ENCODE results near the gene TLR10.
A peak's percentile ranks its signal among the peaks of the same experiment; 100 is the strongest.

The TLR10 gene

GRCh38 chr4:38730493-38730829 is 52.3 kb downstream of the TLR10 start:
- TF ChIP-seq EZH2 (IDR thresholded peaks at IDR 0.05; ENCODE audit: borderline replicate concordance, low read depth, low read length, severe bottlenecking), result no peak
- ATAC-seq (ENCODE audit: insufficient read depth, low read depth), result no peak
- Histone ChIP-seq H3K4me3 (ENCODE audit: low read depth in 1 of 2, low read length in 2 of 2) (no peak overlapping the region), H3K79me2 (ENCODE audit: insufficient read depth, low read length) (no peaks in the 10 kb centered on the region), H3K27ac (ENCODE audit: low read length) (no peak overlapping the region), H3K4me2 (ENCODE audit: insufficient read depth, low read length) (no peak overlapping the region), H3K9me3 (ENCODE audit: insufficient read depth, low read length, severe bottlenecking) (peaks cover 3% of the 10 kb centered on the region), H3K27me3 (ENCODE audit: insufficient read depth, low read length, poor library complexity) (no peaks in the 10 kb centered on the region), H3K9ac (ENCODE audit: low read depth, low read length) (no peak overlapping the region), H3K4me1 (ENCODE audit: insufficient read depth, low read length) (no peaks in the 10 kb centered on the region), H2AFZ (ENCODE audit: low read depth, low read length) (no peak overlapping the region), H3K36me3 (ENCODE audit: insufficient read depth, low read length) (no peaks in the 10 kb centered on the region), H4K20me1 (ENCODE audit: insufficient read depth, low read length) (no peaks in the 10 kb centered on the region)
- DNase-seq, result no peak

GRCh38 chr4:38728631-38729141 is 54.1 kb downstream of the TLR10 start:
- H4K20me1 ChIP-seq (ENCODE audit: insufficient read depth, low read length), result no peaks in the 10 kb centered on the region
- no peaks in the 10 kb centered on the region for H3K79me2 ChIP-seq (ENCODE audit: insufficient read depth, low read length)
- TF ChIP-seq CTCF (IDR thresholded peaks at IDR 0.05; ENCODE audit: borderline replicate concordance, extremely low read depth, low read length, poor library complexity, severe bottlenecking), result peak; percentile 8
- TF ChIP-seq EZH2 (IDR thresholded peaks at IDR 0.05; ENCODE audit: borderline replicate concordance, low read depth, low read length, severe bottlenecking), result no peak
- H3K27ac ChIP-seq (ENCODE audit: low read length), result no peak overlapping the region
- H3K4me3 ChIP-seq (ENCODE audit: low read depth in 1 of 2, low read length in 2 of 2), result no peak overlapping the region
- H3K4me2 ChIP-seq (ENCODE audit: insufficient read depth, low read length), result no peak overlapping the region
- ATAC-seq (ENCODE audit: insufficient read depth, low read depth), result no peak
- no peaks in the 10 kb centered on the region for H3K36me3 ChIP-seq (ENCODE audit: insufficient read depth, low read length)
- DNase-seq, result no peak
- no peak overlapping the region for H2AFZ ChIP-seq (ENCODE audit: low read depth, low read length)
- no peaks in the 10 kb centered on the region for H3K27me3 ChIP-seq (ENCODE audit: insufficient read depth, low read length, poor library complexity)
- peaks cover 1% of the 10 kb centered on the region for H3K9me3 ChIP-seq (ENCODE audit: insufficient read depth, low read length, severe bottlenecking)
- H3K4me1 ChIP-seq (ENCODE audit: insufficient read depth, low read length), result no peaks in the 10 kb centered on the region
- H3K9ac ChIP-seq (ENCODE audit: low read depth, low read length), result no peak overlapping the region

GRCh38 chr4:38724475-38724808 is 58.3 kb downstream of the TLR10 start:
- H3K9me3 ChIP-seq (ENCODE audit: insufficient read depth, low read length, severe bottlenecking), result no peaks in the 10 kb centered on the region
- no peaks in the 10 kb centered on the region for H3K27me3 ChIP-seq (ENCODE audit: insufficient read depth, low read length, poor library complexity)
- no peak overlapping the region for H2AFZ ChIP-seq (ENCODE audit: low read depth, low read length)
- H3K79me2 ChIP-seq (ENCODE audit: insufficient read depth, low read length), result no peaks in the 10 kb centered on the region
- H3K4me3 ChIP-seq (ENCODE audit: low read depth in 1 of 2, low read length in 2 of 2), result no peak overlapping the region
- DNase-seq (no peak), ATAC-seq (ENCODE audit: insufficient read depth, low read depth) (no peak)
- H3K4me2 ChIP-seq (ENCODE audit: insufficient read depth, low read length), result no peak overlapping the region
- no peaks in the 10 kb centered on the region for H4K20me1 ChIP-seq (ENCODE audit: insufficient read depth, low read length)
- H3K4me1 ChIP-seq (ENCODE audit: insufficient read depth, low read length), result no peaks in the 10 kb centered on the region
- TF ChIP-seq EZH2 (IDR thresholded peaks at IDR 0.05; ENCODE audit: borderline replicate concordance, low read depth, low read length, severe bottlenecking) (no peak), CTCF (IDR thresholded peaks at IDR 0.05; ENCODE audit: borderline replicate concordance, extremely low read depth, low read length, poor library complexity, severe bottlenecking) (no peak)
- no peak overlapping the region for H3K9ac ChIP-seq (ENCODE audit: low read depth, low read length)
- H3K36me3 ChIP-seq (ENCODE audit: insufficient read depth, low read length), result no peaks in the 10 kb centered on the region
- no peak overlapping the region for H3K27ac ChIP-seq (ENCODE audit: low read length)

GRCh38 chr4:38723726-38724474 is 58.9 kb downstream of the TLR10 start:
- DNase-seq (no peak), ATAC-seq (ENCODE audit: insufficient read depth, low read depth) (no peak)
- no peak overlapping the region for H3K4me2 ChIP-seq (ENCODE audit: insufficient read depth, low read length)
- no peak overlapping the region for H2AFZ ChIP-seq (ENCODE audit: low read depth, low read length)
- no peaks in the 10 kb centered on the region for H3K79me2 ChIP-seq (ENCODE audit: insufficient read depth, low read length)
- no peaks in the 10 kb centered on the region for H3K9me3 ChIP-seq (ENCODE audit: insufficient read depth, low read length, severe bottlenecking)
- no peak overlapping the region for H3K27ac ChIP-seq (ENCODE audit: low read length)
- no peak overlapping the region for H3K9ac ChIP-seq (ENCODE audit: low read depth, low read length)
- H4K20me1 ChIP-seq (ENCODE audit: insufficient read depth, low read length), result no peaks in the 10 kb centered on the region
- no peak overlapping the region for H3K4me3 ChIP-seq (ENCODE audit: low read depth in 1 of 2, low read length in 2 of 2)
- no peaks in the 10 kb centered on the region for H3K36me3 ChIP-seq (ENCODE audit: insufficient read depth, low read length)
- no peak for TF ChIP-seq EZH2 (IDR thresholded peaks at IDR 0.05; ENCODE audit: borderline replicate concordance, low read depth, low read length, severe bottlenecking)
- TF ChIP-seq CTCF (IDR thresholded peaks at IDR 0.05; ENCODE audit: borderline replicate concordance, extremely low read depth, low read length, poor library complexity, severe bottlenecking), result no peak
- H3K27me3 ChIP-seq (ENCODE audit: insufficient read depth, low read length, poor library complexity), result no peaks in the 10 kb centered on the region
- H3K4me1 ChIP-seq (ENCODE audit: insufficient read depth, low read length), result no peaks in the 10 kb centered on the region
